GM18520 (cell line): ENCODE results near the gene PSRC1.
"Not testable (repeated sequence)": the region's sequence is repeated elsewhere in the genome, so short reads cannot be mapped to it uniquely, and the experiment has no call there.

Experiments used
- ATAC-seq: cut with Tn5 transposase; IDR thresholded peaks from one replicate; pipeline ENCODE4 v1.9.1; 2021; ENCODE audit not compliant: unreplicated experiment

Gene PSRC1

GRCh38 chr1:109296782-109297181 is 13.8 kb upstream of the PSRC1 start:
- no peak for ATAC-seq

DNA sequence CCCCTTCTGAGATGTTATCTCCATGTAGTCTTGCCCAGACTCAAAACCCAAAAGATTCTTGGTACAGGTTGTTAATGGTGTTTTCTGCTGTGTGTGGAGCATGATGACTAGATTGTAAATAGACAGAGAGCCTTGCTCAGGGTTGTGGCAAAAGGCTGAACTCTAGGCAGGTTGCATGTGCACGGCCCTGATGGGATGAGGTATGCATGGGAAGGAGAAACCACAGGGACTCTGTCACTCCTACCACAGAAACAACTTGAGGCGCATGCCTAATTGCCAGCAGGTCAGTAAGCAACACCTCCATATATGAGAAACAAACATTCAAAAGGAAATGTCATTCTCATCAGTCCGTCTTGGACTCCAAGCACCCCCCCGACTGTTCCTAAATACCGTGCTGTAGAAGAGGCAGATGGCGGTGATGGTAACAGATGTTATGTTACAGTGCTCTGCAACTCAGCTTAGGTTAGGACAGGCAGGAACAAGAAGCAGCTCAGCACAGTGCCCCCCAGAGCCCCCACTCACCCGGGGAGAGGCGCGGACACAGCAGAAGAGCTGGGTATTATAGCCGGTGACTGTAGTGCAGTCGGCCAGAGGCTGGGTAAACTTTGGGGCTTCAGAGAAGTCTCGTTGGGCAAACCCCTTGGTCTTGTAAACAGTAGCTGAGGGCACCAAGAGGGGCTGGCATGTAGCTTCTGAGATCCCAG is 12.9 kb upstream of the PSRC1 start:
- no peak for ATAC-seq

- ATAC-seq: no peak
Observed at GRCh38 chr1:109294481-109294880, 11.5 kb upstream of the PSRC1 start.

- no peak for ATAC-seq
Observed at GRCh38 chr1:109293026-109293425, 10.1 kb upstream of the PSRC1 start.

DNA sequence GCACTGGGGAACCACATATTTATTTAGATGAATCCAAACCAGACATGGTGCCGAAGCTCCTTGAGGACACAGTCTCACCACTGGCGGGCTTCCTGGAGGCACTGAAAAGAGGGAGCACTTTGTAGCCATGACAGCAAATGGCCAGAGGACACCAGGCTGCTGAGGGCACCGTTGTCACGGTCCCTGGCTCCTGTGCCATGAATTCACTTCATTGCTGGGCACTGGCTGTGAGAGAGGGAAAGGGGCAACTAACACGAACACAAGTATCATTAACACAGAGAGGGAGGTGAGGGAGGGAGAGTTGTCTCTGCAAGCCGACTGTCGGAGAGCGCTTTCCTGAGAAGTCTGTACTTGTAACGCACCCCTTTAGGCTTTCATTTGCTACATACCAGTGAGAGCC is 9.4 kb upstream of the PSRC1 start:
- ATAC-seq: no peak

DNA sequence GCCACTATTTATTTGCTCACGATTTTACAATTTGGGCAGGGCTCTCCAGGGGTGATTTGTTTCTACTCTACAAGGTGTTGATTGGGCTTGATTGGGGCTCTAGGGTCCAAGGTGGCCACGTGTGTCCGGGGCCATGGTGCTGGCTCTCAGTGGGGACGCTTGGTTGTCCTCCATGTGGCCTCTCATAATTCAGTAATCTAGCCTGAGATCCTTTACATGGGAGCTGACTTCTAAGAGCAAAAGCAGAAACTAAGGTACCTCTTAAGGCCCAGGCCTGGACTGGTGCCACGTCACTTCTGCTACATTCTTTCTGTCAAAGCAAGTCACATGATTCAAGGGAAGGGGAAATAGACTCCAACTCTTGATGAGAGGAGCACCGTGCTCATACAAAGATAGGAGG is 8.1 kb upstream of the PSRC1 start:
- no peak for ATAC-seq

DNA sequence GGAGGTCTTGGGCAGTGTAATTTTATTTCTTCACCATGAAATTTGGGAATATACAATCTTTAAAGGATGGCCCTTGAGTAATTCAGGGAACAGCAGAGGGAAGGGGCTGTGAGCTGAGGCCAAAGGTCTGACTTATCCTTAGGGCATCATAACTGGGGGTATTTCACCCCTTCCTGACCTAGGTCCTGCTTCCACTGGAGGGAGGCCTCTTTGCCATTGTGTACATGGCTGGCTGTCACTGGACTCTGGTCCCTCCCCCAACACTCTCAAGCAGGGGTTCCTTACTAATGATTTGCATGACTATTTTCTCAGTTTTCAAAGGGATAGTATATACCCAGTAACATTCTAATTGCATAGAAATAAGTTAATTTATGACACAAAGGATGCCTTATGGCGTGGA is 7.2 kb upstream of the PSRC1 start:
- no peak for ATAC-seq

GRCh38 chr1:109286762-109287161 is 3.8 kb upstream of the PSRC1 start:
- ATAC-seq: not testable (repeated sequence)

DNA sequence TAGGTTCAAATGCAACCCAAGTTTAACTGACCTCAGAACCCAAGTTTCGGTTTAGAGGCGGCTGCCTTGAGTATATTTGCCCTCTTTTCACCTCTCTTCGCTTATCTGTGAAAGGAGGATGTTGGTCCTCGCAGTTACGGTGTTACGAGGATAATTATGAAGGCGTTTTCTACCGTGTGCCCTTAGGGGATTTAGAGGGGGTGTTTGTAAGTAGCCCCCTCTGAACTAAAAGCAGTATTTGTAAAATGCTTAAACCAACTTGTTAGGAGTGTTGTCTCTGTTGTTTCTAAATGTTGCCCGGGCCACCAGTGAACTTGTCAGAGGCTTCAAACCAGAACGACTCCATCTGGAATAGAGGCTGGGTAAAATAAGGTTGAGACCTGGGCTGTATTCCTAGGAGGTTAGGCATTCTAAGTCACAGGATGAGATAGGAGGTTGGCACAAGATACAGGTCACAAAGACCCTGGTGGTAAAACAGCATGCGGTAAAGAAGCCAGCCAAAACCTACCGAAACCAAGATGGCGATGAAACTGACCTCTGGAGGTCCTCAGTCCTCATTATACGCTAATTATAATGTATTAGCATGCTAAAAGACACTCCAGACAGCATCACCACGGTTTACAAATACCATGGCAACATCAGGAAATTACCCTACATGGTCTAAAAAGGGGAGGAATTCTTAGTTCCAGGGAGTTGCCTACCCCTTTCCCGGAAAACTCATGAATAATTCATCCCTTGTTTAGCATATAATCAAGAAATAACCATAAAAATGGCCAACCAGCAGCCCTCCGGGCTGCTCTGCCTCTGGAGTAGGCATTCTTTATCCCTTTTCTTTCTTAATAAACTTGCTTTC is 1.0 kb upstream of the PSRC1 start:
- no peak for ATAC-seq

DNA sequence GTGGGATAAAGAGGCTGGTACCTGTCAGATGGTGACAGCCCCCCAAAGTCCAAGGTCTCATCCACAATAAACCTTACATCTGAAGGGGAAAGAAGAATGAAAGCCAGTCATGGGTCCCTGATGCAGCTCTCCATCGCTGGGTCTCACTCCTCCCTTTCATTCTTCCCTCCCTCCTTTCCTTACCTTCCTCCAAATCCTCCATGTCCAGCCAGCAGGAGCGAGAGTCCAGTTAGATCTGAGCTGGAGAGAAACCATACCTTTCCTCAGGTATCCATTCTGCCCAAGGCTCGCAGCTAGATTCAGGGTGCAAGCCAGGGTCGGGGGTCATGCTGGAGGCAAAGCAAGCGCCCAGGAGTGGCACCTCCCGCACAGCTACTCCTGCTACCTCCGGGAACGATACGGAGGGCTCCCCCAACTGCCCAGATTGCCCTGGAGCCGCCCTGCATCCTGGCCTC is 421 bp downstream of the PSRC1 start:
- ATAC-seq: no peak

DNA sequence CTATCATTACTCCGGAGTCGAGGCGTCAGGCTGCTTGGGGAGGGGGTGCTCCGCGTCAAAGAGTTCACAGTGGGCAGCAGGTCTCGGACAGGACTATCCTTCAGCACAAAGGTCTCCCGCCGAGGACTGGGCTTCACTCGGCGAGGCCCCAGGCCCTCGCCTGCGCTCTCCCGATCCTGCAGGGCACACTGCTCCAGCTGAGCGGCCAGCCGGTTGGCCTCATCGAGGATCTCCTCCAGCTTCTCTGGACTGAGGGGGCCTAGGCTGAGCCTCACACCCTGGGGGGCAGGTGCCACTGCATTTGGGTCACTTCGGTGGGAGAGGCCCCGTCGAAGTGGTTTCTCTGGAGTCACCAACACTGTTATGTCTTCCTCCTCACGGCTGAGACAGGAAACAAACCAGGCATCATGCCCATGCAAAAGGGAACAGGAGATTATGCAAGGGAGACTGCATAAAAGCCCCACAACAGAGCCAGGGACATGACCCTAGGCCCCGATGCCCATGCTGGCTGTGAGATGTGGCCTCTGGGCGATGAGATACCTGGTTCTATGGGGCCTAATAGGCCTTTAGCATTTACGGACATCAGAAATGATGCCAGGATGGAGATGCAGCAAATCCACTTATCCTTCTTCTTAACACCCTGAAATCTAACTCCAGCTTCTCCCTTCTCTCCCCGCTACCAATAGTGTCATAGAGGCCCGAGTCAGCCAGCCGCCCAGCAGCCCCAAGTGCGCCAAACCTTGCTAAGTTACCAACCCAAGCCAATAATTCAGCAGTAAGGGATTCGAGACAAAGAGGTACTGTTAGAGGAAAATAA is 1.1 kb downstream of the PSRC1 start:
- no peak for ATAC-seq

DNA sequence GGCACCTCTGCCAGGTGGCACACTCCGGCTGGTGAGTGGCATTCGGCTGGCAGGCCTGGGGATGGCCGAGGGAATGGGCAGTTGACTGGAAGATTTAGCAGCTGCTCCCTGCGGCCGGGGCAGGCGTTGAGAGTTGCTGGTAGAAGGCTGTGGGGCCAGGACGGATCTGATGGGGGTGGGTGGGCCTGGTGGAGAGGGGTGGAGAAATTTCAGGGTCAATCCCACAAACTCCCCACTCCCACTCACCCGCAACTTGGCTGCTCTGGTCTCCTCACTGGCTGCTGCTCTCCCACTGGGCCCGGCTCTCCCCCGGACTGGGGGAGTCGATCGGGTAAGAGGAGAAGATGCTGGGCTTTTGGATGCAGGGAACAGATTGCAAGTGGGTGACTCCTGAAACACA is 2.1 kb downstream of the PSRC1 start:
- ATAC-seq: no peak

GRCh38 chr1:109279615-109280278 is 3.2 kb downstream of the PSRC1 start:
- no peak for ATAC-seq

DNA sequence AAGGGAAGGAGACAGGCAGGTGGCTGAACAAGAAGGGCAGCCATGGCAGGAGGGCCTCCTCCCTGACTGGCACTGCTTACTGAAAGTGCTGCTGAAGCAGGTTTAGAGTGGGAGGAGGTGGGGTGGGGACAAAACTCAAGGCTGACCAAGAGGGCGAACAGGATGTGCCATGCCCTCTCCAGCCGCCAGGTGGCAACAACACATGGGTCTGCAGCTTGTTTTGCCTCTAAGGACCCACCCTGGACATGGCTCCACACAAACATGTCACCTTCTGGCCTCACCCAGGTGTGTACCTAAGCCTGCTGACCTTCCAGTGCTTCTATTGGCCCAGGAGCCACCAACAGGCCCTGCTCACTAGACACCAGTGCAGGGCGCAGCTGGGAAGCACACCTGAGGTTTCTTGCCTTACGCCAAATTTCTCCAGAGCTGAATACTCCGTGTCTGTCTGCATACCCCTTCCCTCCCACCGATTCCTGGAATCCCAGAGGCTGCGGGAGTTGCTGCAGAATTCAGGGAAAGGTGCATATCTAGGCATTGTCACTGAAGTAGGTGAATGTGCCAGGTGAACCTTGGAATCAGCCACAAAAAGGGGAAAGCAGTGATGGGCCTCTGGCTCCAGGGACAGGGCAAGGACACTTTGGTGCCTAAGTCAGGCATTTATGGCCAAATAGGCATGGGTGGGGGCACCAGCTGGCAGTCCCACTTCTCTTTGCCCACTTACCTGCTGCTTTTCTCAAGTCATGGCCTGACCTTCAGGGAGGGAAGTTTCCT is 5.3 kb downstream of the PSRC1 start:
- no peak for ATAC-seq

DNA sequence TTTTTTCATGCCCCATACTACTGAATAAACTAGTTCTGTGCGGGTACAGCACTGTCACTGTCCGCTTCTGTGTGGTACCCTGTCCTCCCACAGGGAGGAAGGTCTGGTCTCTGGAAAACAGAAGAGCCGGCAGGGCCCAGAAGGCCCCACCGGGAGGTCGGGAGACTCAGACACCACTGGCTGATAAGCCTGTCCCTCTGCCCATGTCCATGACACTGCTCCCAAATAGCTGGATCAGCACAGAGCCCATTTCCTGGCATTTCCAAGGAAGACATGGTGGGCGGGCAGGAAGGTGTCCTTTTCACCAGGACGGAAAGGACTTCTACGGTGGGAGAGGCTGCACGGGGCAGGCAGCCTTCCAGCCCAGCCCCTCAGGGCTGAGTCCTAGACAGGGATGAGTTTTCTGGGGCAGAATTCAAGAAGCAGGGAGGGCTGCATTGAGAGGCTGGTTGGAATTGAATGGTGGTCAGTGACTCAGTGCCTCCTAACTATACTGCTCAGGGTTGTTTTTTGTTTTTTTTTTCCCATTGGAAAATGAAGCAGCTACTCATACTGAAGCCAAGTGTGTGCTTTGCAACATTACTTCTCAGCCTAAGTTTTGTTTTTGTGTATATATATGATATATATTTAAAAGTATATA is 7.1 kb downstream of the PSRC1 start:
- ATAC-seq: no peak

DNA sequence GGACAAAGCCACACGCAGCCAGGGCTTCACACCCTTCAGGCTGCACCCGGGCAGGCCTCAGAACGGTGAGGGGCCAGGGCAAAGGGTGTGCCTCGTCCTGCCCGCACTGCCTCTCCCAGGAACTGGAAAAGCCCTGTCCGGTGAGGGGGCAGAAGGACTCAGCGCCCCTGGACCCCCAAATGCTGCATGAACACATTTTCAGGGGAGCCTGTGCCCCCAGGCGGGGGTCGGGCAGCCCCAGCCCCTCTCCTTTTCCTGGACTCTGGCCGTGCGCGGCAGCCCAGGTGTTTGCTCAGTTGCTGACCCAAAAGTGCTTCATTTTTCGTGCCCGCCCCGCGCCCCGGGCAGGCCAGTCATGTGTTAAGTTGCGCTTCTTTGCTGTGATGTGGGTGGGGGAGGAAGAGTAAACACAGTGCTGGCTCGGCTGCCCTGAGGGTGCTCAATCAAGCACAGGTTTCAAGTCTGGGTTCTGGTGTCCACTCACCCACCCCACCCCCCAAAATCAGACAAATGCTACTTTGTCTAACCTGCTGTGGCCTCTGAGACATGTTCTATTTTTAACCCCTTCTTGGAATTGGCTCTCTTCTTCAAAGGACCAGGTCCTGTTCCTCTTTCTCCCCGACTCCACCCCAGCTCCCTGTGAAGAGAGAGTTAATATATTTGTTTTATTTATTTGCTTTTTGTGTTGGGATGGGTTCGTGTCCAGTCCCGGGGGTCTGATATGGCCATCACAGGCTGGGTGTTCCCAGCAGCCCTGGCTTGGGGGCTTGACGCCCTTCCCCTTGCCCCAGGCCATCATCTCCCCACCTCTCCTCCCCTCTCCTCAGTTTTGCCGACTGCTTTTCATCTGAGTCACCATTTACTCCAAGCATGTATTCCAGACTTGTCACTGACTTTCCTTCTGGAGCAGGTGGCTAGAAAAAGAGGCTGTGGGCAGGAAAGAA is 8.1 kb downstream of the PSRC1 start:
- no peak for ATAC-seq

DNA sequence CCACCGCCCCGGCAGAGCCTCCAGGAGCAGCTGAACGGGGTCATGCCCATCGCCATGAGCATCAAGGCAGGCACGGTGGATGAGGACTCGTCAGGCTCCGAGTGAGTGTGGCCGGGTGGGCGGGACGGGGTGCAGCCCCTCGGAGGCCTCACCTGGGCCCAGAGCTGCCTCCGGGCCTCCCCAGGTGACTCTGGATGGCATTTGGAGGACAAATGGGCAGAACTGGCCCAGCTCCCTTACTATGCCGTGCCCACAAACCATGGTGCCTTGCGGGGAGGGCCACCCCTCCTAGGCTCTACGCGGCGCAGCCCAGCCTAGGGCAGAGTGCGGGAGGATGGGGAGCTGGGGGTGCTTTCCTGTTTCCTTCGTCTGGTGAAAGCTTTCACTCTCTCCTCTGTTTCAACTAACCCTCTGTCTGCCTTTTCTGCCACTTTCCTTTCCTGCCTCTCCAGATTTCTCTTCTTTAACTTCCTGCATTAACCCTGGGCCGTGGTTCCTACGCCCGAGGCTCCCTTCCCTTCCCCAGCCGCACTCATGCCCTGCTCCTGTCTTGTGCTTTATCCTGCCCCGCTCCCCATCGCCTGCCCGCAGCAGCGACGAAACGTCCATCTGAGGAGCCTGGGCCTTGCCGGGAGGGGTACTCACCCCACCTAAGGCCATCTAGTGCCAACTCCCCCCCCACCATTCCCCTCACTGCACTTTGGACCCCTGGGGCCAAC is 9.2 kb downstream of the PSRC1 start:
- no peak for ATAC-seq
